GM19452 (cell line): ENCODE results near the gene DAAM1.

ENCODE experiments used
- ATAC-seq: cut with Tn5 transposase; IDR thresholded peaks from one replicate; pipeline ENCODE4 v1.9.1; 2021; ENCODE audit not compliant: unreplicated experiment

Gene DAAM1

DNA sequence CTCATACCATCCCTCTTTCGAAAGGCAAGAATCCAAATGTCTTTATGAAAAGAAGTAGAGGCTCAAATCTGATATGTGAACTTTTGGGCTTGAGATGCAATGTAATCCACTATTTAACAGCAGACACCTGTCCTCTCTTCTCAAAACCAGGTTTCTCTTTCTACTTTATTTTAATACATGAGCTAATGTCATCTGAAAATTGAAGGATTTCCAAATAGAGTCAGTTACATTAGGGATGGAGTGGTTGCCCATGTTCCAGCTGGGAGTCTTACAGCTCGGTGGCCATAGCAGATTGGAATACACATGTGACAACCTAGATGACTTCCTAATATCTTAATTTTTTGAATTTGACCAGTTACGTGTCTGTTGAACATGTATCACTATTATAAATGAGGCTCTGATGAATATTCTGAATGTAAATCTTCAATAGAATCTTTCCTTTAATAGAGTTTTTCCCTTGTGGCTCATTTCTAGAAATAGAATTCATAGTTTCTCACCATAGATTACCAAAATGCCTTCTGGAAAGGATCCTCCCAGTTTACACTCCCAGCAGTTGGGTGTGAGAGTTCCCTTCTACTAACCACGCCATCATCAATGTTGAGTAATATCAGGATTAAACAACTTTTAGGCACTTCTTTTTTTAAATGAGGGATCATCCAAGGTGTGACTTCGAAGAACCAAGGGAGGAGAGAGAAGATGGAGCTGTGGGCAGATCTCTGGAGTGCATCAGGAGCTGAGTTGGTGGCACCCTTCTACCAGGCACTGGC lies 227.6 kb downstream of the DAAM1 start:
- ATAC-seq: no peak

DNA sequence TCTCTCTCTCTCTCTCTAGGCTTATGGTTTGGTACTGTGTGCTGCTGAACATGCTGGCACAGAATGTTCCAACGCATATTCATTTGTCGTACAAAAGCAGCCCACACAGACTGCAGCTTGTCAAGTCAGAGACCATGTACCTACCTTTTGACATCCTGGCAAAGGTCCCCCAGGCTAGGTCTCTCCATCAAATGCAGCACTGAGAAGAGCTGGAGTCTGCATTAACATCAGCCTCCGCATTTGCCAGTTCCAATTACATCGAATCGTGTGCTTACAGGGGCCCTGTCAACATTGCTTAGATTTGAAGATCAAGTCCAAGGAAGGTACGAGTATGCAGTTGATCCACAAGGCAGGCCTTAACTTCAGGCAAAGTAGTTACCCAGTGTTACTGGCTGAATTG lies 228.8 kb downstream of the DAAM1 start:
- no peak for ATAC-seq

DNA sequence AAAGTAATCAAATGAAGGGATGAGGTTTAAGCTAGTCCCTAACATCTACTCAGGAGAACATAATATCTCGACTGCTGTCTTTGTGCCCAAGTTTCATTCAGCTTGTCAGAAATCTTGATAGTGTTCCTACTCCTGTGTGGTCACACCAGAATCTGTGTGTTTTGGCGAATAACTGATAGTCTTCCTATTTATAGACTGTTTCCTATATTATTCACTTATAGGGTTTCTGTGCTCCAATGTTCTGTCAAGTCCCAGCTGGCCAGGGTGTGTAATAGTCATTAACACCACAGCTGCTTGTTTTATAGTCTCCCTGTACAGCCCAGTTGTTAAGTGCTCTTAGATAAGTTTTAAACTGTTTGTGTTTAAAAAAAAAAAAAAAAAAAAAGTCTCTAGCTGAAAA lies 230.8 kb downstream of the DAAM1 start:
- no peak for ATAC-seq
